Choroid plexus epithelial cell (primary cell): ENCODE measurements around the gene BCAS3.
"Not testable (repeated sequence)": the region's sequence is repeated elsewhere in the genome, so short reads cannot be mapped to it uniquely, and the experiment has no call there.

Experiments
- DNase-seq: peaks from one replicate; pipeline ENCODE4 v3.0.0-alpha.2; 2010; ENCODE audit warnings: low read depth
- H3K4me3 ChIP-seq: 2 replicates; pipeline ENCODE4 v1.5.1; 2011; ENCODE audit warnings: low read depth, mild to moderate bottlenecking, control low read depth, low read length, moderate library complexity
- TF ChIP-seq, protein P1 (sequence below): conservative IDR thresholded peaks from 2 replicates; pipeline ENCODE4 v1.5.1; 2011; ENCODE audit warnings: low read depth, mild to moderate bottlenecking, control low read depth, inconsistent platforms, low read length, moderate library complexity

Gene BCAS3

DNA sequence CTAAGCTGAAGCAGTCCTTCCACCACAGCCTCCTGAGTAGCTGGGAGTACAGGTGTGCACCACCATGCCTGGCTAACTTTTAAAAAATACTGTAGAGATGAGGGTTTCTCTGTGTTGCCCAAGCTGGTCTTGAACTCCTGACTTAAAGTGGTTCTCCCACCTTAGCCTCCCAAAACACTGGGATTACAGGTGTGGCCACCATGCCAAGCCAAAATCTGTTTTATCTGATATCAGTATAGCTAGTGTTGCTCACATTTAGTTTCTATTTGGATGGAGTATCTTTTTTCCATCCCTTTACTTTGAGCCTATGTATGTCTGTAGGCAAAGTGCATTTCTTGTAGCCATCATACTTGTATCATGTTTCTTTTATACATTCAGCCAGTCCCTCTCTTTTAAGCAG lies 82.1 kb downstream of the BCAS3 start:
- H3K4me3 ChIP-seq = no peak overlapping the region
- DNase-seq = no peak
- TF ChIP-seq, protein P1, sequence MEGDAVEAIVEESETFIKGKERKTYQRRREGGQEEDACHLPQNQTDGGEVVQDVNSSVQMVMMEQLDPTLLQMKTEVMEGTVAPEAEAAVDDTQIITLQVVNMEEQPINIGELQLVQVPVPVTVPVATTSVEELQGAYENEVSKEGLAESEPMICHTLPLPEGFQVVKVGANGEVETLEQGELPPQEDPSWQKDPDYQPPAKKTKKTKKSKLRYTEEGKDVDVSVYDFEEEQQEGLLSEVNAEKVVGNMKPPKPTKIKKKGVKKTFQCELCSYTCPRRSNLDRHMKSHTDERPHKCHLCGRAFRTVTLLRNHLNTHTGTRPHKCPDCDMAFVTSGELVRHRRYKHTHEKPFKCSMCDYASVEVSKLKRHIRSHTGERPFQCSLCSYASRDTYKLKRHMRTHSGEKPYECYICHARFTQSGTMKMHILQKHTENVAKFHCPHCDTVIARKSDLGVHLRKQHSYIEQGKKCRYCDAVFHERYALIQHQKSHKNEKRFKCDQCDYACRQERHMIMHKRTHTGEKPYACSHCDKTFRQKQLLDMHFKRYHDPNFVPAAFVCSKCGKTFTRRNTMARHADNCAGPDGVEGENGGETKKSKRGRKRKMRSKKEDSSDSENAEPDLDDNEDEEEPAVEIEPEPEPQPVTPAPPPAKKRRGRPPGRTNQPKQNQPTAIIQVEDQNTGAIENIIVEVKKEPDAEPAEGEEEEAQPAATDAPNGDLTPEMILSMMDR = no peak

DNA sequence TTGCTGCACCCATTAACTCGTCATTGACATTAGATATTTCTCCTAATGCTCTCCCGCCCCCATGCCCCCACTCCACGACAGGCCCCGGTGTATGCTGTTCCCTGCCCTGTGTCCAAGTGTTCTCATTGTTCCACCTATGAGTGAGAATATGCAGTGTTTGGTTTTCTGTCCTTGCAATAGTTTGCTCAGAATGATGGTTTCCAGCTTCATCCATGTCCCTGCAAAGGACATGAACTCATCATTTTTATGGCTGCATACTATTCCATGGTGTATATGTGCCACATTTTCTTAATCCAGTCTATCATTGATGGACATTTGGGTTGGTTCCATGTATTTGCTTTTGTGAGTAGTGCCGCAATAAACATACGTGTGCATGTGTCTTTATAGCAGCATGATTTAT lies 83.7 kb downstream of the BCAS3 start:
- H3K4me3 ChIP-seq, DNase-seq: not testable (repeated sequence)

DNA sequence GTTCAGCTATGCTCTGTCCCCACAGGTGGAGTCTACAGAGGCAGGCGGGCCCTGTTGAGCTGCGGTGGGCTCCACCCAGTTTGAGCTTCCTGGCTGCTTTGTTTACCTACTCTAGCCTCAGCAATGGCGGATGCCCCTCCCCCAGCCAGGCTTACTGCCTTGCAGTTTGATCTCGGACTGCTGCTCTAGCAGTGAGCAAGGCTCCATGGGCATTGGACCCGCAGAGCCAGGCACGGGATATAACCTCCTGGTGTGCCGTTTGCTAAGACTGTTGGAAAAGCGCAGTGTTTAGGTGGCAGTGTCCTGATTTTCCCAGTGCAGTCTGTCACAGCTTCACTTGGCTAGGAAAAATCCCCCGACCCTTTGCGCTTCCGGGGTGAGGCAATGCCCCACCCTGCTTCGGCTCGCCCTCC lies 89.1 kb downstream of the BCAS3 start:
- DNase-seq = no peak
- TF ChIP-seq, protein P1 = no peak
- no peak overlapping the region for H3K4me3 ChIP-seq

DNA sequence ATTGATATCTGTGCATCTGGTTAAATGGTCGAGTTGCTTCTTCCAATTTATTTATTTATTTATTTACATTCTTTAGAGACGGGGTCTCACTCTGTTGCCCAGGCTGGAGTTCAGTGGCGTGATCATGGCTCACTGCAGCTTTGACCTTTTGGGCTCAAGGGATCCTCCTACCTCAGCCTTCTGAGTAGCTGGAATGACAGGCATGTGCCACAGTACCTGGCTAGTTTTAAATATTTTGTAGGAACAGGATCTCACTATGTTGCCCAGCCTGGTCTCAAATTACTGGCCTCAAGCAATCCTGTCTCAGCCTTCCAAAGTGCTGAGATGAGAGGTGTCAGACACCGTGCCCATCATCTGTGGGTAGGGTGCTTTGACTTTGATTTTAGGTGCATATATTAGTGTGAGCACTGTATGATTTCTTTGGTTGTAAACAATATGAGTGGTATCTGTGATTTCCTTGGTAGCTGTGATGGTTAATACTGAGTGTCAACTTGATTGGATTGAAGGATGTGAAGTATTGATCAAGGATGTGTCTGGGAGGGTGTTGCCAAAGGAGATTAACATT lies 90.2 kb downstream of the BCAS3 start:
- TF ChIP-seq, protein P1 = no peak
- H3K4me3 ChIP-seq = no peak overlapping the region

DNA sequence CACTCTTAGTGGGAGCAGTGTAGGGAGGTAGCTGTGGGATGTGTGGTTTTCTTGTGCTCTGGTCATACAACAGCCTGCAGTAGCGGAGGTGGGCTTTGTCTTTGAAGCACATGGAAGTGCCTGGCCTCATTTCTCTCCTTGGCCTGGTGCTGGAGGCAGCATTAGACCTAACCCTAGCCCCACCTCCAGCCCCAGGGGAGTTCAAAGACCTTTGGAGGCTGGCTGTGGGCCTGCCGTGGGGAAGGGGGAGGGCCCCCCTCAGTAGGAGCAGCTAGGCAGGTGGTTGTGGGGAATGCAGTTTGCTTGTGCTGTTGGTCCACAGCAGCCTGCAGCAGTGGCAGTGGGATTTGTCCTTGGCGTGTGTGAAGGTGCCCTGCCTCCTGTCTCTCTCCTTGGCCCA lies 91.7 kb downstream of the BCAS3 start:
- DNase-seq = no peak
- TF ChIP-seq, protein P1 = no peak
- H3K4me3 ChIP-seq = no peak overlapping the region

More for the DNA sequence above, 90.2 kb downstream of the BCAS3 start:
- no peak for DNase-seq

DNA sequence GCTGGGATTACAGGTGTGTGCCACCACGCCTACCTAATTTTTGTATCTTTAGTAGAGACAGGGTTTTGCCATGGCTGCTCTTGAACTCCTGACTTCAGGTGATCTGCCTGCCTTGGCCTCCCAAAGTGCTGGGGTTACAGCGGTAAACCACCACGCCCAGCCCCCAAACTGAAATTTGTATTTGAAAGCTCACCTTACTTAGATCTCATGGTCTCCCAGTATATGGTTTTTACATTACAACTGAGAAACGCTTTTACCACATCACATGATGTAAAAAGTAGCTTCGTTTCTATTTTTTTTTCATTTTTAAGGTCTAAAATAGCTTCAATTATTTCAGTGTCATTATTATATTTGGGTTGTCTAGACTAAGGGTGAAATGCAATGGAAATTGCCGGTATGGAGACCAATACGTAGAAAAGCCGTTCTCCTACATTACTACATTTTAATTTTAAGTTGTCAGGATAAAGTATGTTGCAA lies 93.3 kb downstream of the BCAS3 start:
- TF ChIP-seq, protein P1 = no peak
- no peak for DNase-seq
- no peak overlapping the region for H3K4me3 ChIP-seq

DNA sequence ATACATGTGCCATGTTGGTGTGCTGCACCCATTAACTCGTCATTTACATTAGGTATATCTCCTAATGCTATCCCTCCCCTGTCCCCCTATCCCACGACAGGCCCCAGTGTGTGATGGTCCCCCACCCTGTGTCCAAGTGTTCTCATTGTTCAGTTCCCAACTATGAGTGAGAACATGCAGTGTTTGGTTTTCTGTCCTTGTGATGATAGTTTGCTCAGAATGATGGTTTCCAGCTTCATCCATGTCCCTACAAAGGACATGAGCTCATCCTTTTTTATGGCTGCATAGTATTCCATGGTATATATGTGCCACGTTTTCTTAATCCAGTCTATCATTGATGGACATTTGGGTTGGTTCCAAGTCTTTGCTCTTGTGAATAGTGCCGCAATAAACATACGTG lies 94.0 kb downstream of the BCAS3 start:
- H3K4me3 ChIP-seq, DNase-seq: not testable (repeated sequence)

DNA sequence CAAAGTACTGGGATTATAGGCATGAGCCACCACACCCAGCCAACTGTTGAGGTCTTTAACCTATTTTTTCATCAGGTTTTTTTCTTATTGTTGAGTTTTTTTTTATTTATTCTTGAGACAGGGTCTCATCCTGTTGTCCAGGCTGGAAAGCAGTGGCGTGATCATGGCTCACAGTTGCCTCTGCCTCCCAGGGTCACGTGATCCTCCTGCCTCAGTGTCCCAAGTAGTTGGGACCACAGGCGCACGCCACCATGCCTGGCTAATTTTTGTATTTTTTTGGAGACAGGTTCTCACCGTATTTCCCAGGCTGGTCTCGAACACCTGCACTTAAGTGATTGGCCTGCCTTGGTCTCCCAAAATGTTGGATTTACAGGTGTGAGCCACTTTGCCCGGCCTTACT lies 95.9 kb downstream of the BCAS3 start:
- TF ChIP-seq, protein P1 = no peak
- no peak for DNase-seq
- no peak overlapping the region for H3K4me3 ChIP-seq
